Measurements from ENCODE around the gene GALR2.

DNA sequence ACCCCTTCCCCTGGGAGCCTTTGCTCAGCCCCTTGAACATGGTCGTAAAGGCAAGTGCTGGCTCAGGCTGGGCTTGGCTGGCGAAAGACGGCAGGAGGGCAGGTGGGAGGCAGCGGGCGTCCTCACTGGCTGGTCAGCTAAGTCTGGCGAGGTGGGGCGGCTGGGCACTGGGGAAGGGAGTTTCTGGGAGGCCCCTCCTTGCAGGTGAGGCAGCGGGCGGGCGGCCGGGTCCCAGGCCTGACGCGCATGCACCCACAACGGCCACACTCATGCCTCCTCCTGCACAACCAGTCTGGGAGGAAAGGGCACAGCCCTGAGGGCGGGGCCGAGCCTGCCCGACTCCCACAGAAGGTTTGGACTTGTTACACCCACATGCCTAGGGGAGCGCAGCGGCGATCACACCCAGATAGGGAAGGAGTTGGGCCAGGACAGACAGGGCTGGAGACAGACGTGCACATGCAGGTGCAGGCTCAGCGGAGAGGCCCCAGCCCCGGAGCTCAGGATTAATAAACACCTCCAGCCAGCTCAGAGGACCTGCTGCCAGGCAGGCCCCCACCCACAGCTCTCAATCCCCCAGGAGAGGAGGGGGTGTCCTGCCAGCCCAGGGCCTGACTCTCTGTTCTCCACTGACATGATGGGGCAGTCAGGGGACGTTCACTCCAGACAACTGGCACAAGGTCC lies 47.3 kb upstream of the GALR2 start, which contains the start of gene EVPL:
- TF ChIP-seq POLR2A (IDR thresholded peaks at IDR 0.05), result no peak
- TF ChIP-seq, protein P1, sequence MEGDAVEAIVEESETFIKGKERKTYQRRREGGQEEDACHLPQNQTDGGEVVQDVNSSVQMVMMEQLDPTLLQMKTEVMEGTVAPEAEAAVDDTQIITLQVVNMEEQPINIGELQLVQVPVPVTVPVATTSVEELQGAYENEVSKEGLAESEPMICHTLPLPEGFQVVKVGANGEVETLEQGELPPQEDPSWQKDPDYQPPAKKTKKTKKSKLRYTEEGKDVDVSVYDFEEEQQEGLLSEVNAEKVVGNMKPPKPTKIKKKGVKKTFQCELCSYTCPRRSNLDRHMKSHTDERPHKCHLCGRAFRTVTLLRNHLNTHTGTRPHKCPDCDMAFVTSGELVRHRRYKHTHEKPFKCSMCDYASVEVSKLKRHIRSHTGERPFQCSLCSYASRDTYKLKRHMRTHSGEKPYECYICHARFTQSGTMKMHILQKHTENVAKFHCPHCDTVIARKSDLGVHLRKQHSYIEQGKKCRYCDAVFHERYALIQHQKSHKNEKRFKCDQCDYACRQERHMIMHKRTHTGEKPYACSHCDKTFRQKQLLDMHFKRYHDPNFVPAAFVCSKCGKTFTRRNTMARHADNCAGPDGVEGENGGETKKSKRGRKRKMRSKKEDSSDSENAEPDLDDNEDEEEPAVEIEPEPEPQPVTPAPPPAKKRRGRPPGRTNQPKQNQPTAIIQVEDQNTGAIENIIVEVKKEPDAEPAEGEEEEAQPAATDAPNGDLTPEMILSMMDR (IDR thresholded peaks at IDR 0.05), result no peak

Data from right lobe of liver (tissue), 4 donors.